ENCODE measurements around the gene ST14.

GRCh38 chr11:130216221-130216550 lies 56.6 kb downstream of the ST14 start:
- TF ChIP-seq CTCF (IDR thresholded peaks at IDR 0.05) (no peak), POLR2A (IDR thresholded peaks at IDR 0.05) (no peak)
